OCI-LY7 (cell line): Measurements from ENCODE around the gene SERPINA5. TPM values are rescaled to one million over a fixed set of nuclear protein-coding genes. Genes with fewer than 3 reads are reported as not detected.

Source experiments
- BruUV-seq: library from RNA; stranded (reverse); fragments of 400-500 nt; replicated peaks from 2 replicates; lab custom pipeline; 2021; lab: Mats Ljungman, UMichigan
- CTCF ChIA-PET: fragments of 300-600 bp; sonication (Branson Sonifier 250); formaldehyde crosslinking; loops from one replicate; lab custom pipeline; 2022; ENCODE audit warnings: antibody characterized with exemption; ENCODE audit not compliant: unreplicated experiment; lab: Charles Lee
- POLR2A ChIA-PET: fragments of 300-600 bp; sonication (Branson Sonifier 250); formaldehyde crosslinking; loops from one replicate; lab custom pipeline; 2022; ENCODE audit warnings: antibody characterized with exemption; lab: Charles Lee
- DNase-seq: peaks from one replicate; pipeline ENCODE4 v3.0.0-alpha.2; 2015; ENCODE audit warnings: low spot score
- H2AFZ ChIP-seq: fragments of 200-600 bp; sonication (generic), shearing (Covaris generic); 2 replicates; pipeline ENCODE4 v1.6.1; 2014; ENCODE audit warnings: mild to moderate bottlenecking, antibody characterized with exemption, low read length, moderate library complexity
- H3K27ac ChIP-seq: fragments of 200-600 bp; sonication (generic); 2 replicates; pipeline ENCODE4 v1.5.1; 2014; ENCODE audit warnings: mixed run types, low read depth, mild to moderate bottlenecking, moderate library complexity, low read length, inconsistent platforms; ENCODE audit not compliant: poor library complexity, severe bottlenecking
- H3K36me3 ChIP-seq: fragments of 200-600 bp; sonication (generic); 2 replicates; pipeline ENCODE4 v1.6.1; 2014; ENCODE audit warnings: mild to moderate bottlenecking, antibody characterized with exemption, low read length, moderate library complexity, mixed read lengths; ENCODE audit not compliant: insufficient read depth
- H3K4me1 ChIP-seq: fragments of 200-600 bp; sonication (generic); 2 replicates; pipeline ENCODE4 v1.5.1; 2014; ENCODE audit warnings: mild to moderate bottlenecking, low read length; ENCODE audit not compliant: insufficient read depth, poor library complexity, severe bottlenecking
- H3K4me2 ChIP-seq: fragments of 200-600 bp; sonication (generic); 2 replicates; pipeline ENCODE4 v1.6.1; 2014; ENCODE audit warnings: mild to moderate bottlenecking, low read length
- H3K4me3 ChIP-seq: fragments of 200-600 bp; sonication (generic); 2 replicates; pipeline ENCODE4 v1.5.1; 2014; ENCODE audit warnings: mild to moderate bottlenecking, low read depth, low read length; ENCODE audit not compliant: poor library complexity, severe bottlenecking
- H3K79me2 ChIP-seq: fragments of 200-600 bp; sonication (generic); 2 replicates; pipeline ENCODE4 v1.6.1; 2016; ENCODE audit warnings: low read depth, mild to moderate bottlenecking, low read length, moderate library complexity, mixed read lengths; ENCODE audit not compliant: insufficient read depth
- H3K9me2 ChIP-seq: fragments of 200-600 bp; sonication (generic); 2 replicates; pipeline ENCODE4 v1.6.1; 2016; ENCODE audit warnings: mild to moderate bottlenecking, low read length, mixed read lengths; ENCODE audit not compliant: insufficient read depth
- H3K9me3 ChIP-seq: fragments of 200-600 bp; sonication (generic); 2 replicates; pipeline ENCODE4 v1.6.1; 2014; ENCODE audit warnings: mild to moderate bottlenecking, mixed run types, low read length, mixed read lengths
- H4K20me1 ChIP-seq: fragments of 200-600 bp; sonication (generic); 2 replicates; pipeline ENCODE4 v1.6.1; 2014; ENCODE audit warnings: mild to moderate bottlenecking, antibody characterized with exemption, low read length, moderate library complexity, mixed read lengths; ENCODE audit not compliant: insufficient read depth
- CTCF ChIP-seq: fragments of 200-600 bp; sonication (generic); conservative IDR thresholded peaks from 2 replicates; pipeline ENCODE4 v1.5.1; 2014; ENCODE audit warnings: mild to moderate bottlenecking, antibody characterized with exemption, low read length, moderate library complexity, mixed read lengths
- EZH2phosphoT487 ChIP-seq: fragments of 200-600 bp; sonication (generic); IDR thresholded peaks from 2 replicates; pipeline ENCODE4 v1.6.1; 2018; ENCODE audit warnings: low read depth, borderline replicate concordance, mild to moderate bottlenecking, mixed run types, antibody characterized with exemption, low read length, moderate library complexity, mixed read lengths
- intact Hi-C: fragments of 100-400 bp; cut with micrococcal nuclease; formaldehyde crosslinking; loops from one replicate; pipeline ENCODE4 v1.10.0; 2022; ENCODE audit not compliant: unreplicated experiment
- total RNA-seq, 2 experiments: library from RNA; depleted of rRNA in 1 of 2; stranded (reverse); fragments of >200 nt in 1 of 2; shearing (Covaris generic) in 1 of 2; gene quantifications; 2 replicates each; pipeline ENCODE4 v1.2.3, GENCODE V29; 2014 to 2022

SERPINA5 gene
- total RNA-seq, 2 experiments from 2014 or later, result not detected

GRCh38 chr14:94614802-94615201 lies 33.6 kb downstream of the SERPINA5 start:
- POLR2A ChIA-PET, result no interaction called here
- no peaks in the 10 kb centered on the region for H3K9me2 ChIP-seq
- H3K79me2 ChIP-seq, result no peaks in the 10 kb centered on the region
- H3K4me3 ChIP-seq, result no peak overlapping the region
- H4K20me1 ChIP-seq, result no peaks in the 10 kb centered on the region
- no peak overlapping the region for H2AFZ ChIP-seq
- H3K36me3 ChIP-seq, result no peaks in the 10 kb centered on the region
- DNase-seq, result no peak
- peaks cover 14% of the 10 kb centered on the region; the same call in 1 of the 2 replicates for H3K9me3 ChIP-seq
- intact Hi-C loops, result no loop called here
- H3K4me1 ChIP-seq, result no peaks in the 10 kb centered on the region
- CTCF ChIA-PET, result no interaction called here
- no peak for TF ChIP-seq EZH2phosphoT487
- TF ChIP-seq CTCF, result no peak
- H3K4me2 ChIP-seq, result no peak overlapping the region
- H3K27ac ChIP-seq, result no peak overlapping the region
- BruUV-seq, result no TSS peak

- H3K9me2 ChIP-seq, result no peaks in the 10 kb centered on the region
- ChIA-PET POLR2A (interaction anchor here (0.5 kb wide), 1 partner anchor 1385 kb away, joined by 4 read pairs; no protein-coding TSS in a partner anchor), CTCF (no interaction called here)
- H3K4me1 ChIP-seq, result no peaks in the 10 kb centered on the region
- no peak overlapping the region for H3K4me2 ChIP-seq
- H3K4me3 ChIP-seq, result no peak overlapping the region
- H2AFZ ChIP-seq, result no peak overlapping the region
- no peaks in the 10 kb centered on the region for H3K36me3 ChIP-seq
- BruUV-seq, result no TSS peak
- intact Hi-C loops, result no loop called here
- no peaks in the 10 kb centered on the region for H4K20me1 ChIP-seq
- DNase-seq, result no peak
- TF ChIP-seq EZH2phosphoT487 (no peak), CTCF (no peak)
- H3K79me2 ChIP-seq, result no peaks in the 10 kb centered on the region
- no peak overlapping the region for H3K27ac ChIP-seq
- peaks cover 14% of the 10 kb centered on the region; the same call in 1 of the 2 replicates for H3K9me3 ChIP-seq
These were observed 34.0 kb downstream of the SERPINA5 start for GRCh38 chr14:94615254-94615653.

GRCh38 chr14:94615823-94616570 lies 34.8 kb downstream of the SERPINA5 start:
- no peak overlapping the region for H3K27ac ChIP-seq
- intact Hi-C loops, result no loop called here
- no peak overlapping the region for H3K4me3 ChIP-seq
- ChIA-PET CTCF (no interaction called here), POLR2A (interaction anchor here (0.5 to 0.6 kb wide), 2 partner anchors 86 to 1385 kb away, joined by 3 to 4 read pairs; no protein-coding TSS in a partner anchor)
- H3K9me2 ChIP-seq, result no peaks in the 10 kb centered on the region
- TF ChIP-seq EZH2phosphoT487 (no peak), CTCF (no peak)
- BruUV-seq, result no TSS peak
- H3K9me3 ChIP-seq, result peaks cover 14% of the 10 kb centered on the region; the same call in 1 of the 2 replicates
- H3K4me2 ChIP-seq, result no peak overlapping the region
- no peak for DNase-seq
- no peaks in the 10 kb centered on the region for H3K4me1 ChIP-seq
- no peak overlapping the region for H2AFZ ChIP-seq
- H3K36me3 ChIP-seq, result no peaks in the 10 kb centered on the region
- H4K20me1 ChIP-seq, result no peaks in the 10 kb centered on the region
- no peaks in the 10 kb centered on the region for H3K79me2 ChIP-seq
